UCSD-AML1 (cell line): Measurements from ENCODE around the gene MAP3K13.

Experiments
- DNase-seq: peaks from one replicate; lab custom pipeline; 2025; ENCODE audit not compliant: unreplicated experiment; lab: John Stamatoyannopoulos, UW

MAP3K13 gene, protein sequence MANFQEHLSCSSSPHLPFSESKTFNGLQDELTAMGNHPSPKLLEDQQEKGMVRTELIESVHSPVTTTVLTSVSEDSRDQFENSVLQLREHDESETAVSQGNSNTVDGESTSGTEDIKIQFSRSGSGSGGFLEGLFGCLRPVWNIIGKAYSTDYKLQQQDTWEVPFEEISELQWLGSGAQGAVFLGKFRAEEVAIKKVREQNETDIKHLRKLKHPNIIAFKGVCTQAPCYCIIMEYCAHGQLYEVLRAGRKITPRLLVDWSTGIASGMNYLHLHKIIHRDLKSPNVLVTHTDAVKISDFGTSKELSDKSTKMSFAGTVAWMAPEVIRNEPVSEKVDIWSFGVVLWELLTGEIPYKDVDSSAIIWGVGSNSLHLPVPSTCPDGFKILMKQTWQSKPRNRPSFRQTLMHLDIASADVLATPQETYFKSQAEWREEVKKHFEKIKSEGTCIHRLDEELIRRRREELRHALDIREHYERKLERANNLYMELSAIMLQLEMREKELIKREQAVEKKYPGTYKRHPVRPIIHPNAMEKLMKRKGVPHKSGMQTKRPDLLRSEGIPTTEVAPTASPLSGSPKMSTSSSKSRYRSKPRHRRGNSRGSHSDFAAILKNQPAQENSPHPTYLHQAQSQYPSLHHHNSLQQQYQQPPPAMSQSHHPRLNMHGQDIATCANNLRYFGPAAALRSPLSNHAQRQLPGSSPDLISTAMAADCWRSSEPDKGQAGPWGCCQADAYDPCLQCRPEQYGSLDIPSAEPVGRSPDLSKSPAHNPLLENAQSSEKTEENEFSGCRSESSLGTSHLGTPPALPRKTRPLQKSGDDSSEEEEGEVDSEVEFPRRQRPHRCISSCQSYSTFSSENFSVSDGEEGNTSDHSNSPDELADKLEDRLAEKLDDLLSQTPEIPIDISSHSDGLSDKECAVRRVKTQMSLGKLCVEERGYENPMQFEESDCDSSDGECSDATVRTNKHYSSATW

GRCh38 chr3:185362850-185363661, at the start of gene MAP3K13:
MAP3K13 (plus strand) TSS chr3:185363136; CDS start chr3:185428582, 65,446 bp downstream.
- DNase-seq = no peak

DNA sequence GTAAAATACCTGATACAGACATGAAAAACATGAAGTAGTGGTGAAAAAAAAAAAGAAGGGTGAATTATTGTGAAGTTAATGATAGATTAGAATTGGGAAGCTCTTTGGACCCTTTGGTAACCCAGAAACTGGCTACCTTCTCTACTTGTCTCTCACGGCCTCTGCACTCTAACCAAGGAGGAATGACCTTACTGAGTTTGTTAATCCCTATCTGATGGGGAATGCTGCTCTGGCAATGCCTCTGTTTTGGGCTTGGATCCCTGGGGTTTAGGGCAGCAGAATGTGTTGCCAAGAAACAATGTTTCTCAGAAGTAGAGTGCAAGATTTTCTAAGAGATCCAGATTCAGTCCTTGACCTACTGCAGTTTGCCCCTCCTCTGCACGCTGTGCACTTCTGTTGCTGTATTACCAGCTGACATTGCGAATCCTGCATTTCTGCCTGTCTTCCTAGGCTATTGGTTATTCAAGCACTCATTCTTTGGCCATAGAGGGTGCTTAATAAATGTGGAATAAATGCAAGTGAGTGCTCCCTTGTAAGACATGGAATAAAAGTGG, 49.2 kb upstream of the MAP3K13 start:
- no peak for DNase-seq

GRCh38 chr3:185316740-185317412, 46.1 kb upstream of the MAP3K13 start:
- DNase-seq = no peak

- no peak for DNase-seq
These were observed 45.3 kb upstream of the MAP3K13 start for GRCh38 chr3:185317674-185318073.

GRCh38 chr3:185318141-185318540, 44.8 kb upstream of the MAP3K13 start:
- DNase-seq = no peak

DNA sequence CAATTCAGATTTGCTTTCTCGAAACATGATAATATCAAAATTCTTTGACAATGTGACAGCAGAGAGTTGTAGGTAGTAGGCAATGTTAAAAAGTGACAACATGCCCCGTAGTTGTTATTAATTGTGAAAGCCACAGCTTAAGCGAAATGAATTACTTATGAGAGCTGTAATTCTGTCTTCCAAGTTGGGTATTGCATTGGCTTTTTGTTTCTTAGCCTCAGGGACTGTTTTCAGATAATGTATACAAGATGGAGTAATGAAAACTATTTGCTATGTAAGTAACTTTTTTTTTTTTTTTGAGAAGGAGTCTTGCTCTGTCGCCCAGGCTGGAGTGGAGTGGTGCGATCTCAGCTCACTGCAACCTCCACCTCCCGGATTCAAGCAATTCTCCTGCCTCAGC, 43.1 kb upstream of the MAP3K13 start:
- DNase-seq = no peak

- DNase-seq = no peak
These were observed 42.0 kb upstream of the MAP3K13 start for GRCh38 chr3:185320949-185321348.

DNA sequence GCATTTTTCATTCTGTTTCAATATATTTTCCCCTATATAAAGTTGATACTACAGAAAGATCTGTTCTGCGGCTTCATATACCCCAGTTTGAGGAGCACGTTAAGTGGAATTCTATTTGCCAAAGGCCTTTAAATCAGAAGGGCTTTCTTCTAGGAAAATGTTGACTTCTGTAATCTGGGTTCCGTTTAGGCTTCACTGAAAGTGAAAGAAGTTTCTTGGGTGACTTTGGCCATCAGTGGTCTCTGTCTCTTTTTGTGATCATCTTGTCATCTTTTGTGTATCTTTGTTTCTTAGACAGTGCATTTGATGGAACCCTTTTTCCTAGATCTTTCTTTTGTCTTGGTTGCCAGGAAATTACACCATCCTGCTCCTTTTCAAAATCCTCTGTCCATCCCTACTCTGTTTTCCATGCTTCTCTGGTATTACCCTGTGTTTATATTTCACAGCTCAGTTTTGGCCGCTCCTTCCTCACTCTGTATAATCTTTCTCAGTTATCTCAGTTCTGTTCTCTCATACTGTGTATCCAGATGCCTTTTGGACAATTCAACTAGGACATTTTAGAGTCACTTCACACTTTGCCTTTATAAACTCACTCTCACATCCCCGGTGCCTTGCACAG, 40.7 kb upstream of the MAP3K13 start:
- no peak for DNase-seq

DNA sequence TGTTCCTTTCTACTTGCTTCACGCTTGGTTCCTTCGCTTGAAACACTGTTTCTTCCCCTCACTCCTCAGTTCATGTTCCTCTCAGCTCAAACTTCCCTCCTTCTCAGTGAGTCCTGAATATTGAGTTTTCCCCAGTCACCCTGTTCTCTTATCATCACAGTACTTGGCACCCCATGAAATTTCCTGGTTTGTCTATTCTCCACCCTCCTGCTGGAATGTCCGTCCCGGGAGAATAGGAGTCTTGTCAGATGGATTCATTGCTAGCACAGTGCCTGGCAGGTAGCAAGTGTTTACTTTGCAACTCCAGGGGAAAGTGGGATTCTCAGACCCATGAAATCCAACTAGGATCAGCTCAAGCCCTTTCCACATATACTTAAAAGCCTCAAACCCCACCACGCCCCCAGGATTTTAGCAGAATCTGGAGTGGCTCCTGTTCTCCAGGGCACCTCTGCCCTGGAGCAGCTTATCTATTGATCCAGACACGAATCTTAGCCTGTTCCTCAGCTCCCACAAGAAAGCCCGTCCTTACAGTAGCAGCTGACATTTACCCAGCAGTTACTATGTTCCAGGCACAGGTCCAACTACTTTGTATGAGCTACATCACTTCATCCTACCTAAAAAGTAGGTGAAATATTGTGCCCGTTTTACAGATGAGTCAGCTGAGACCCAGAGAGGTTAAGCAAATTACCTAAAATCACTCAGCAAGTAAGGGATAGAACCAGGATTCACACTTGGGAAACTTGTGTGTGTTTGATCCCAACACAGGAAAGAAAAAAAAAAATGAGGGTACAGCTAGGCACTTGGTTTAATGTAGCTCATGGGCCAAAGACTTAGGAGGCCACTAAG, 36.8 kb upstream of the MAP3K13 start:
- no peak for DNase-seq

DNA sequence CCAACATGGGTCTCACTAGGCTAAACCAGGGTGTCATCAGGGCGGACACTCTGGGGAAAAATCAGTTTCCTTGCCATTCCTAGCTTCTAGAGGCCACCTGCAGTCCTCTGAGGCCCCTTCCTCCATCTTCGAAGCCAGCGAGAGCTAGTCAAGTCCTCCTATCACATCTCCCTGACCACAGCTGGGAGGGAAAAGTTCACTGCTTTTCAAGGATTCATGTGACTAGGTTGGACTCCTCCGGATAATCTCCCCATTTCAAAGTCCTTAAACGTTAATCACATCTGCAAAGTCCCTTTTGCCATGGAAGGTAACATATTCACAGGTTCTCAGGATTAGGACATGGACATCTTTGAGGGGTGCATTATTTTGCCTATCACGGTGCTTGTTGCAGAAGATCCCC, 35.9 kb upstream of the MAP3K13 start:
- no peak for DNase-seq

DNA sequence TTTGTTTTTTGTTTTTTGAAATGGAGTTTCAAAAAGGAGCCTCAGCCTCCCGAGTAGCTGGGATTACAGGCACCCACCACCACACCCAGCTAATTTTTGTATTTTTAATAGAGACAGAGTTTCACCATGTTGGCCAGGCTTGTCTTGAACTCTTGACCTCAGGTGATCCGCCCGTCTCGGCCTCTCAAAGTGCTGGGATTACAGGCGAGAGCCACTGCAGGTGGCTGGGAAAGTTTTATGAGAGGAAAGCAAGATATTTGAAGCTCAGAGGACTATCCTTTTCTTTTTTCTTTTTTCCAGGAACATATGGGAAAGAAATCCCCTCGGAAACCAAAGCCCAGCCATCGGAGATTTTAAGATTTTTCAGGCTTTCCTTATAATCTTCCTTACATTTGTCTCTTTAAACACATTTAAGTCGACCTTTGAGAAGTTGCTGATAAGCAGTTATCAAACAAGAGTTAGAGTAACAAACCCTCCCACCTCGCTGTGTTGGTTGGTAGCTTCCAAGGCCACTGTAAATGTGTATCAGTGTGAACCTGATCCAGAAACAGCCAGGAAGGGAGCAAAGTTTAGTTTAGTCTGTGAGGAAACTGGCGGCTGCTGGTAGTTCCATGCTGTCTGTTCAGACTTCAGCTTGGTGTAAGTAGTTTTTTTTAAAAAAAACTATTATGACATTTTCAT, 34.5 kb upstream of the MAP3K13 start:
- DNase-seq = no peak

DNA sequence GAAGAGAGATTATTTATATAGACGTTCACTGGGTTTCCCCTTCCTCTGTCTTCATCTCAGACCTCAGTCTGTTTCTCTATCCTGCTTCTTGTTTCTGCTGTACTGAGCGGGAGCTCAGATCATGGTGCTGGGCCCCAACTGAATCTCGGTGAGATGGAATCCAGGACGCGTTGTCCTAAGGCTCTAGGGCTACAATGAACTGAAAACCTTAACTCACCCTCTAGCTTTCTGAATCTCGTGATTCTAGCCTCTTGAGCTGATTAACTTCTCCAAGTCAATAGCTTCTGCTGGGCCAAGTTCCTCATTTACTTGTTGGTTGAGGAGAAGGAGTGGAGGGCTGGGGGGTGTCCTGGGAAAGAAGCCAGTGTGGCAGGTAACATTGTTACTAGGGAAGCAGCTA, 32.7 kb upstream of the MAP3K13 start:
- DNase-seq = no peak

- no peak for DNase-seq
These were observed 32.3 kb upstream of the MAP3K13 start for GRCh38 chr3:185330644-185331043.

DNA sequence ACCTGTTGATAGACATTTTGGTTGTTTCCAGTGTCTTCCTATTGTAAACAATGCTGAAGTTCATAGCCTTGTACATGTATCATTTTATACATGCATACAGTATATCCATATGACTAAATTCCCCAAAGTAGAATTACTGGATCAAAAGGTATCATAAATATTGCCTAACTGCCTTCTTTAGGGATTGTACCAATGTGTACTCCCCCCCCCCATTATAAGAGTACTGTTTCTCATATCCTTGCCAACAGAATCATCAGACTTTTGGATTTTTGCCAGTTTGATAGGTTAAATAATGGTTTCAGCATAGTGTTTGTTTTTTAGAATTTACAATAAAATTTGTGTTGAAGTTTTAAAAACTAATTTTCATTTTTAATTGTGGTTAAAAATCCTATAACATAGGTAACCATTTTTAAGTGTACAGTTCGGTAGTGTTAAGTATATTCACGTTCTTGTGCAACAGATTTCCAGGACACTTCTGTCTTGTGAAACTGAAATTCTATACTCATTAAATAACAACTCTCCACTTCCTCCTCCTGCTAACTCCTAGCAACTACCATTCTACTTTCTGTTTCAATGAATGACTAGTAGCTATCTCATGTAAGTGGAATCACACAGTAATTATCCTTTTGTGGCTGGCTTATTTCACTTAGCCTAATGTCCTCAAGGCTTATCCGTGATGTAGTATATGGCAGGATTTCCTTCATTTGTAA, 30.8 kb upstream of the MAP3K13 start:
- no peak for DNase-seq

DNA sequence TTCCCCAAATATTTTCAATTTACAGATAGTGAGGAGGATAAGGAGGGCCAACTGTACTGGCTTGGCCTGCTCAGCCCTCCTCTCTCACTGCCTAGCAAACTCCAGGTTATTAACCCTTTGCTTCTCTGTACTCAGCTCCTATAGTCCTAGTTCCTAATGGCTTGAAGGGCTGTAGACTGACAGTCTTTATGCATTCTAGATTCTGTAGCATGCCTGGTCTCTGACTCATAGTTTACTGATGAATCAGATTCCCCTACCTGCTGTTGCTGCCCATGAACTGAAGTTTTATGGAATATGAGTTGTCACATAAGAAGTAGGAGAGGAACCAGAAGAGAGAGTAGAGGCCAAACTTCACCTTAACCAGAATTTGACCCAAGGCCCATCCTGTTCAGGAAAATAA, 27.1 kb upstream of the MAP3K13 start:
- no peak for DNase-seq

DNA sequence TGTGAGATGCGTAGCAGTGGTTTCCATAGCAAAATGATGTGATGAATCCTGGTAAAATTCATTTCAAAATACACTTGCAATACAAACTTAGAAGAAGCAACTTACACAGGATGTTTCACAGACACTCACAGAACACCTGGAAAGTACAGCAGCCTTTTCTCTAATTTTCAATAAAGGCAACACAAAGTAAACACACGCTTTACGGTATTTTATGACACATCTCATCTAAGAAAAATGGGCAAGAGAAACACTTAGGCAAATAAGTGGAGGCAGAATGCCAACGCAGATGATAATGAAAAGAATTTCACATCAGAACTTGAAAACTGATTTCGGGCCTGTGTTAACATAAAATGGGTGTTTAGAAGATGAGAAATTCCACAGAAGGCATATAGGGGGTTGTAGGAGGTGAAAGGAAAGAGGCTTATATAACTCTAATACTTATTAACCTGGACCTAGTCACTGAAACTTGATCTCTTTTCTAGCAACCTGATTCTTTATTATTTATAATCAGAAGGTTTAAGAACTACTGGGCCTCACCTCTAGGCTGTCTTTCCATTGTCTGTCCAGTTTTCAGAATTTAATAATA, 25.6 kb upstream of the MAP3K13 start:
- DNase-seq = no peak

DNA sequence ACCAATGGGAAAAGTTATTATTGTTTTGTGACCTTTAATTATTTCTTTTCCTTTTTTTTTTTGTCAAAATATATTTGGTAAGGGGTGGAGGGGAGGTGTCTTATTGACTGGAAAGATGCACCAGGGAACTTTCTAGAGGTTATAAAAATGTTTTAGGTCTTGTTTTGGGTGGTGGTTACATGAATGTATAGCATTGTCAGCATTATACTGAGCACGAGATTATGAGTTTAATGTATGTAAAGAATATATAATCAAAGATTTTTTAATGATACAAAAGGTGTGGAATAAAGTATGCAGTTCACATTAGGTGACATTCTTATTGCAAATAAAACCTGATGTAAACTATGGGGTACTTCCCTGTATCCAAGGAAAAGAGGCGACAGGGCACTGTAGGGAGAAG, 23.0 kb upstream of the MAP3K13 start:
- no peak for DNase-seq
